Esophagus squamous epithelium (tissue), 5 donors: ENCODE data around the gene UBE2Q1. TPM values are rescaled to one million over a fixed set of nuclear protein-coding genes. Genes with fewer than 3 reads are reported as not detected.
A peak's percentile ranks its signal among the peaks of the same experiment; 100 is the strongest.

Experiments used
- DNase-seq: peaks from one replicate; lab custom pipeline; 2025; lab: John Stamatoyannopoulos, UW
- H3K27ac ChIP-seq, 4 donors: fragments of 200-600 bp; sonication (generic); one replicate each; pipeline ENCODE4 v1.5.1; 2016 to 2019; ENCODE audit warnings: mild to moderate bottlenecking in 1 of 4
- H3K27me3 ChIP-seq, 4 donors: fragments of 200-600 bp; sonication (generic); 1 replicate in 3 of 4; 2 replicates in 1 of 4; pipeline versions ENCODE4 v1.5.1 to v1.6.0; 2017 to 2021; ENCODE audit warnings: antibody characterized with exemption in 1 of 4
- H3K36me3 ChIP-seq, 3 donors: fragments of 200-600 bp; sonication (generic); one replicate each; pipeline ENCODE4 v1.5.1; 2016 to 2019
- H3K4me1 ChIP-seq, 3 donors: fragments of 200-600 bp; sonication (generic); one replicate each; pipeline ENCODE4 v1.5.1; 2017 to 2019
- H3K4me3 ChIP-seq, 4 donors: fragments of 200-600 bp; sonication (generic); 1 replicate in 3 of 4; 2 replicates in 1 of 4; pipeline ENCODE4 v1.5.1; 2016 to 2019; ENCODE audit warnings: mild to moderate bottlenecking in 2 of 4, moderate library complexity in 1 of 4
- H3K9me3 ChIP-seq, 3 donors: fragments of 200-600 bp; sonication (generic); one replicate each; pipeline ENCODE4 v1.5.1; 2016 to 2019
- CTCF ChIP-seq, 6 experiments: fragments of 450-650 bp in 4 of 6; fragments of 200-600 bp in 2 of 6; sonication (generic) in 2 of 6; IDR thresholded peaks; one replicate each; pipeline ENCODE4 v1.5.1; 2016 to 2019; ENCODE audit warnings: antibody characterized with exemption in 6 of 6, mild to moderate bottlenecking in 4 of 6, moderate library complexity in 4 of 6
- POLR2A ChIP-seq, 4 donors: fragments of 450-650 bp; IDR thresholded peaks; one replicate each; pipeline ENCODE4 v1.6.1; 2017; ENCODE audit warnings: antibody characterized with exemption in 4 of 4, mild to moderate bottlenecking in 4 of 4, moderate library complexity in 3 of 4
- WGBS, 2 donors: methylation state at CpG; one replicate each; pipeline ENCODE4 v1.1.5; 2018; 5-methylcytosine and 5-hydroxymethylcytosine counted together
- intact Hi-C: fragments of 100-400 bp; cut with DNase I; formaldehyde crosslinking; loops from one replicate; pipeline ENCODE4 v1.15.0; 2022
- total RNA-seq, 4 donors: library from RNA; depleted of rRNA; stranded (reverse); fragments of >200 nt; gene quantifications; one replicate each; pipeline ENCODE4 v1.1.0, GENCODE V29; 2016
- donor health status: DM: yes; HTN: yes; CAD: no.

The UBE2Q1 gene
- total RNA-seq, 4 donors from 2014 or later: 17.8 to 27.9 (median 24.3) TPM

GRCh38 chr1:154571244-154571963 is 12.9 kb upstream of the UBE2Q1 start:
- H3K27ac ChIP-seq: no peak overlapping the region
- TF ChIP-seq POLR2A (IDR thresholded peaks at IDR 0.05) (no peak), CTCF (IDR thresholded peaks at IDR 0.05) (no peak)
- H3K9me3 ChIP-seq: no peaks in the 10 kb centered on the region
- H3K27me3 ChIP-seq: peaks cover 0 to 38% (median 0%) of the 10 kb centered on the region in 4 donors
- WGBS, 2 donors: 95 to 96% methylated on average over 24 to 33 of the region's 59 CpGs
- H3K4me1 ChIP-seq: peaks cover 4 to 13% (median 9%) of the 10 kb centered on the region in 3 donors
- H3K36me3 ChIP-seq: no peaks in the 10 kb centered on the region
- no peak overlapping the region for H3K4me3 ChIP-seq
- intact Hi-C loops: no loop called here
- no peak for DNase-seq

- Histone ChIP-seq H3K36me3 (no peaks in the 10 kb centered on the region), H3K4me3 (peak overlapping the region in 2 of 4 donors; percentile 30 to 39), H3K4me1 (peaks cover 4 to 13% (median 9%) of the 10 kb centered on the region in 3 donors), H3K27me3 (peaks cover 0 to 43% (median 0%) of the 10 kb centered on the region in 4 donors), H3K27ac (no peak overlapping the region), H3K9me3 (no peaks in the 10 kb centered on the region)
- 20 to 30% methylated on average over 7 to 12 of the region's 17 CpGs for WGBS, 2 donors
- no peak for TF ChIP-seq CTCF (IDR thresholded peaks at IDR 0.05)
- no peak for TF ChIP-seq POLR2A (IDR thresholded peaks at IDR 0.05)
- intact Hi-C loops: loop anchor here (10.0 kb wide), 2 partner anchors 307 to 387 kb away; partner anchors contain the start of genes KCNN3 and PBXIP1
- no peak for DNase-seq
These were observed 9.8 kb upstream of the UBE2Q1 start for GRCh38 chr1:154568157-154568815.

- Histone ChIP-seq H3K4me3 (peak within 1 kb of the TSS in 3 of 4 donors; percentile 16 to 39 (median 30)), H3K9me3 (no peaks in the 10 kb centered on the region), H3K27ac (no peak within 1 kb of the TSS), H3K27me3 (peaks cover 0 to 43% (median 0%) of the 10 kb centered on the region in 4 donors), H3K4me1 (peaks cover 4 to 13% (median 9%) of the 10 kb centered on the region in 3 donors), H3K36me3 (no peaks in the 10 kb centered on the region)
- 8 to 22% methylated on average over 8 to 13 of the region's 53 CpGs for WGBS, 2 donors
- intact Hi-C loops: loop anchor here (10.0 kb wide), 2 partner anchors 307 to 387 kb away; partner anchors contain the start of genes KCNN3 and PBXIP1
- DNase-seq: no peak
- no peak for TF ChIP-seq POLR2A (IDR thresholded peaks at IDR 0.05)
- TF ChIP-seq CTCF (IDR thresholded peaks at IDR 0.05): no peak
These were observed 9.1 kb upstream of the UBE2Q1 start, which contains the start of gene CHRNB2 for GRCh38 chr1:154567386-154568156. TSS of gene CHRNB2 (plus strand) at chr1:154567778. CDS start at chr1:154568045, 267 bp downstream.

GRCh38 chr1:154565876-154566275 is 7.4 kb upstream of the UBE2Q1 start:
- intact Hi-C loops: loop anchor here (10.0 kb wide), 2 partner anchors 309 to 389 kb away; partner anchors contain the start of genes KCNN3 and PBXIP1
- H3K27ac ChIP-seq: no peak overlapping the region
- H3K4me1 ChIP-seq: peaks cover 4 to 13% (median 9%) of the 10 kb centered on the region in 3 donors
- TF ChIP-seq POLR2A (IDR thresholded peaks at IDR 0.05) (no peak), CTCF (IDR thresholded peaks at IDR 0.05) (no peak)
- WGBS, 2 donors: 83 to 87% methylated on average over 6 of the region's 6 CpGs
- DNase-seq: no peak
- no peaks in the 10 kb centered on the region for H3K9me3 ChIP-seq
- no peaks in the 10 kb centered on the region for H3K36me3 ChIP-seq
- H3K4me3 ChIP-seq: no peak overlapping the region
- H3K27me3 ChIP-seq: peaks cover 0 to 43% (median 0%) of the 10 kb centered on the region in 4 donors
